HCT116 (cell line): ENCODE results near the gene MAP3K9. TPM values are rescaled to one million over a fixed set of nuclear protein-coding genes. Genes with fewer than 3 reads are reported as not detected.

Source experiments
- ATAC-seq: fragments of 200-7000 bp; cut with Tn5 transposase; 2 replicates; pipeline ENCODE4 v1.9.1; 2020; ENCODE audit warnings: mild to moderate bottlenecking, moderate library complexity
- BruUV-seq: library from RNA; stranded (reverse); fragments of 400-500 nt; replicated peaks from 2 replicates; lab custom pipeline; 2021; lab: Mats Ljungman, UMichigan
- CTCF ChIA-PET: fragments of 300-600 bp; sonication (Branson Sonifier 250); formaldehyde crosslinking; loops from one replicate; lab custom pipeline; 2021; ENCODE audit warnings: antibody characterized with exemption; lab: Charles Lee
- POLR2A ChIA-PET: fragments of 300-600, 350-600 bp; sonication (Branson Sonifier 250); formaldehyde crosslinking; loops from one replicate; lab custom pipeline; 2021; ENCODE audit warnings: antibody characterized with exemption; lab: Charles Lee
- RAD21 ChIA-PET, 2 experiments: fragments of 300-600 bp; sonication (Branson Sonifier 250); formaldehyde crosslinking; loops; one replicate each; lab custom pipeline; 2023; ENCODE audit warnings: low total read pairs in 2 of 2; ENCODE audit not compliant: uncharacterized antibody in 2 of 2, unreplicated experiment in 2 of 2, low non-redundant PET in 1 of 2; lab: Charles Lee
- DNase-seq: peaks from one replicate; pipeline ENCODE4 v3.0.0-alpha.2; 2010; ENCODE audit warnings: low read depth, low spot score
- H2AFZ ChIP-seq: fragments of 200-600 bp; shearing (Covaris generic), sonication (generic); 2 replicates; pipeline ENCODE4 v1.6.1; 2017; ENCODE audit warnings: low read depth, mixed run types, mixed read lengths, antibody characterized with exemption, low read length; ENCODE audit not compliant: poor library complexity, severe bottlenecking
- H3K27ac ChIP-seq: 2 replicates; pipeline ENCODE4 v1.5.1; 2012; ENCODE audit warnings: low read depth, low read length
- H3K27me3 ChIP-seq: fragments of 200-600 bp; sonication (generic); 2 replicates; pipeline ENCODE4 v1.6.1; 2016; ENCODE audit warnings: mixed run types, low read length, mixed read lengths; ENCODE audit not compliant: insufficient read depth
- H3K36me3 ChIP-seq, 2 experiments: fragments of 200-500 bp in 1 of 2; fragments of 200-600 bp in 1 of 2; sonication (Bioruptor generic) in 1 of 2; sonication (generic) in 1 of 2; 2 replicates each; pipeline versions ENCODE4 v1.5.1 to v1.6.1; 2014 to 2016; ENCODE audit warnings: low read length in 2 of 2, inconsistent platforms in 1 of 2, mixed read lengths in 1 of 2, mixed run types in 1 of 2; ENCODE audit not compliant: insufficient read depth in 2 of 2, control insufficient read depth in 1 of 2
- H3K4me1 ChIP-seq, 2 experiments: fragments of 200-600 bp in 1 of 2; sonication (generic) in 1 of 2; 2 replicates each; pipeline versions ENCODE4 v1.5.1 to v1.6.1; 2012 to 2017; ENCODE audit warnings: low read length in 2 of 2, inconsistent platforms in 1 of 2, mild to moderate bottlenecking in 1 of 2, mixed read lengths in 1 of 2, mixed run types in 1 of 2, moderate library complexity in 1 of 2; ENCODE audit not compliant: insufficient read depth in 2 of 2, control insufficient read depth in 1 of 2
- H3K4me2 ChIP-seq: fragments of 200-600 bp; sonication (generic); 2 replicates; pipeline ENCODE4 v1.6.1; 2017; ENCODE audit warnings: mixed run types, low read length, mixed read lengths
- H3K4me3 ChIP-seq, 2 experiments: fragments of 200-600 bp in 1 of 2; sonication (generic) in 1 of 2; replicated peaks in 1 of 2; 2 replicates each; pipeline ENCODE4 v1.5.1; 2011 to 2016; ENCODE audit warnings: low read length in 2 of 2, control low read depth in 1 of 2, low read depth in 1 of 2, mild to moderate bottlenecking in 1 of 2, mixed read lengths in 1 of 2, mixed run types in 1 of 2
- H3K79me2 ChIP-seq: fragments of 200-600 bp; sonication (generic); 2 replicates; pipeline ENCODE4 v1.6.1; 2017; ENCODE audit warnings: mild to moderate bottlenecking, mixed run types, low read length, moderate library complexity, mixed read lengths; ENCODE audit not compliant: insufficient read depth
- H3K9ac ChIP-seq: fragments of 200-600 bp; sonication (generic); 2 replicates; pipeline ENCODE4 v1.6.1; 2016; ENCODE audit warnings: low read length, mixed read lengths
- H3K9me2 ChIP-seq: fragments of 200-600 bp; sonication (generic), shearing (Covaris generic); 2 replicates; pipeline ENCODE4 v1.6.1; 2017; ENCODE audit warnings: mixed run types, mild to moderate bottlenecking, moderate library complexity; ENCODE audit not compliant: insufficient read depth
- H3K9me3 ChIP-seq, 2 experiments: fragments of 200-500 bp in 1 of 2; fragments of 200-600 bp in 1 of 2; sonication (Bioruptor generic) in 1 of 2; sonication (generic) in 1 of 2; 2 replicates each; pipeline ENCODE4 v1.6.1; 2014 to 2017; ENCODE audit warnings: low read length in 2 of 2, mixed read lengths in 2 of 2, inconsistent platforms in 1 of 2, low read depth in 1 of 2, mild to moderate bottlenecking in 1 of 2, mixed run types in 1 of 2, moderate library complexity in 1 of 2; ENCODE audit not compliant: control insufficient read depth in 1 of 2, insufficient read depth in 1 of 2
- H4K20me1 ChIP-seq: fragments of 200-600 bp; sonication (generic), shearing (Covaris generic); 2 replicates; pipeline ENCODE4 v1.6.1; 2017; ENCODE audit warnings: mixed run types, mild to moderate bottlenecking, moderate library complexity; ENCODE audit not compliant: insufficient read depth
- CEBPB ChIP-seq: IDR thresholded peaks from 2 replicates; pipeline ENCODE4 v1.6.1; 2012; ENCODE audit warnings: low read depth
- EZH2 ChIP-seq: fragments of 200-600 bp; sonication (generic); IDR thresholded peaks from 2 replicates; pipeline ENCODE4 v1.6.1; 2017; ENCODE audit warnings: antibody characterized with exemption, mixed run types
- EZH2phosphoT487 ChIP-seq: fragments of 200-600 bp; IDR thresholded peaks from 2 replicates; pipeline ENCODE4 v1.6.1; 2018; ENCODE audit warnings: antibody characterized with exemption, borderline replicate concordance
- FOSL1 ChIP-seq: IDR thresholded peaks from 2 replicates; pipeline ENCODE4 v1.6.1; 2012; ENCODE audit warnings: low read depth
- SIN3A ChIP-seq: IDR thresholded peaks from 2 replicates; pipeline ENCODE4 v1.6.1; 2012; ENCODE audit warnings: low read depth
- SP1 ChIP-seq: IDR thresholded peaks from 2 replicates; pipeline ENCODE4 v1.6.1; 2012; ENCODE audit warnings: low read depth
- SRF ChIP-seq: IDR thresholded peaks from 2 replicates; pipeline ENCODE4 v1.6.1; 2012; ENCODE audit warnings: low read depth
- ZFX ChIP-seq: fragments of 450-650 bp; IDR thresholded peaks from 2 replicates; pipeline ENCODE4 v1.6.1; 2017
- ZNF274 ChIP-seq: fragments of 200-500 bp; sonication (Bioruptor generic); IDR thresholded peaks from 2 replicates; pipeline ENCODE4 v1.6.1; 2014; ENCODE audit warnings: mild to moderate bottlenecking, low read depth, low read length, inconsistent platforms
- intact Hi-C: fragments of 100-400 bp; cut with micrococcal nuclease; formaldehyde crosslinking; loops from 2 replicates; pipeline ENCODE4 v1.10.0; 2022
- total RNA-seq: library from RNA; stranded (reverse); gene quantifications from one replicate; pipeline ENCODE4 v1.2.1, GENCODE V29; 2021; ENCODE audit not compliant: unreplicated experiment
- TF ChIP-seq, protein P1 (sequence below), 3 experiments: fragments of 200-600 bp in 1 of 3; sonication (generic) in 1 of 3; IDR thresholded peaks in 2 of 3; conservative IDR thresholded peaks in 1 of 3; 2 replicates each; pipeline ENCODE4 v1.5.1; 2012 to 2017; ENCODE audit warnings: low read depth in 2 of 3, low read length in 2 of 3, antibody characterized with exemption in 1 of 3, borderline replicate concordance in 1 of 3, control low read depth in 1 of 3, mild to moderate bottlenecking in 1 of 3, mixed read lengths in 1 of 3, mixed run types in 1 of 3, moderate library complexity in 1 of 3; ENCODE audit not compliant: insufficient read depth in 1 of 3
- TF ChIP-seq, protein P2 (sequence below): IDR thresholded peaks from 2 replicates; pipeline ENCODE4 v1.6.1; 2011; ENCODE audit warnings: mild to moderate bottlenecking, low read length, moderate library complexity; ENCODE audit not compliant: insufficient replicate concordance; ENCODE audit errors: extremely low read depth
- TF ChIP-seq, protein P3 (sequence below): IDR thresholded peaks from 2 replicates; pipeline ENCODE4 v1.6.1; 2012
- TF ChIP-seq, protein P4 (sequence below): IDR thresholded peaks from 2 replicates; pipeline ENCODE4 v1.6.1; 2012; ENCODE audit warnings: low read depth

Gene MAP3K9
- total RNA-seq, 1 experiment from 2014 or later, result 11.7 TPM

DNA sequence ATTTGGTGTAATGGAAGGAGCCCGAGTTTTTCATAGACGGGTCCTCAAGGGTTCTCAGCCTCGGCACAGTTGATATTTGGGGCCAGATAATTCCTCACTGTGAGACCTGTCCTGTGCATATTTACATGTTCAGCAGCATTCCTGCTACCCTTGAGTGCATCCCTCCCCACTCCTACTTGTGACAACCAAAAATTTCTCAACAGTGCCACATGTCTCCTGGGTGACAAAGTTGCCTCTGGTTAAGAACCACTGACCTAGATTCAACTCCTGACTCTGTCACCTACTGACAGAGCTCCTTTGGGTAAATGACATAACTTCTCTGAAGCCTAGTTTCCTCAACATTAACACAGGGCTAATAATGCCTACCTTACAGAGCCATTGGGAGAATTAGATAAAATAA is 107.2 kb downstream of the MAP3K9 start (continued):
- TF ChIP-seq, protein P1, sequence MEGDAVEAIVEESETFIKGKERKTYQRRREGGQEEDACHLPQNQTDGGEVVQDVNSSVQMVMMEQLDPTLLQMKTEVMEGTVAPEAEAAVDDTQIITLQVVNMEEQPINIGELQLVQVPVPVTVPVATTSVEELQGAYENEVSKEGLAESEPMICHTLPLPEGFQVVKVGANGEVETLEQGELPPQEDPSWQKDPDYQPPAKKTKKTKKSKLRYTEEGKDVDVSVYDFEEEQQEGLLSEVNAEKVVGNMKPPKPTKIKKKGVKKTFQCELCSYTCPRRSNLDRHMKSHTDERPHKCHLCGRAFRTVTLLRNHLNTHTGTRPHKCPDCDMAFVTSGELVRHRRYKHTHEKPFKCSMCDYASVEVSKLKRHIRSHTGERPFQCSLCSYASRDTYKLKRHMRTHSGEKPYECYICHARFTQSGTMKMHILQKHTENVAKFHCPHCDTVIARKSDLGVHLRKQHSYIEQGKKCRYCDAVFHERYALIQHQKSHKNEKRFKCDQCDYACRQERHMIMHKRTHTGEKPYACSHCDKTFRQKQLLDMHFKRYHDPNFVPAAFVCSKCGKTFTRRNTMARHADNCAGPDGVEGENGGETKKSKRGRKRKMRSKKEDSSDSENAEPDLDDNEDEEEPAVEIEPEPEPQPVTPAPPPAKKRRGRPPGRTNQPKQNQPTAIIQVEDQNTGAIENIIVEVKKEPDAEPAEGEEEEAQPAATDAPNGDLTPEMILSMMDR (IDR thresholded peaks at IDR 0.05 in 2 of 3, conservative IDR thresholded peaks at IDR 0.05 in 1 of 3; ENCODE audit: borderline replicate concordance in 1 of 3, insufficient read depth in 1 of 3, low read depth in 2 of 3, low read length in 2 of 3), result no peak
- TF ChIP-seq SRF, result no peak
- no peak for TF ChIP-seq SIN3A
- no peak for TF ChIP-seq FOSL1
- TF ChIP-seq, protein P2, sequence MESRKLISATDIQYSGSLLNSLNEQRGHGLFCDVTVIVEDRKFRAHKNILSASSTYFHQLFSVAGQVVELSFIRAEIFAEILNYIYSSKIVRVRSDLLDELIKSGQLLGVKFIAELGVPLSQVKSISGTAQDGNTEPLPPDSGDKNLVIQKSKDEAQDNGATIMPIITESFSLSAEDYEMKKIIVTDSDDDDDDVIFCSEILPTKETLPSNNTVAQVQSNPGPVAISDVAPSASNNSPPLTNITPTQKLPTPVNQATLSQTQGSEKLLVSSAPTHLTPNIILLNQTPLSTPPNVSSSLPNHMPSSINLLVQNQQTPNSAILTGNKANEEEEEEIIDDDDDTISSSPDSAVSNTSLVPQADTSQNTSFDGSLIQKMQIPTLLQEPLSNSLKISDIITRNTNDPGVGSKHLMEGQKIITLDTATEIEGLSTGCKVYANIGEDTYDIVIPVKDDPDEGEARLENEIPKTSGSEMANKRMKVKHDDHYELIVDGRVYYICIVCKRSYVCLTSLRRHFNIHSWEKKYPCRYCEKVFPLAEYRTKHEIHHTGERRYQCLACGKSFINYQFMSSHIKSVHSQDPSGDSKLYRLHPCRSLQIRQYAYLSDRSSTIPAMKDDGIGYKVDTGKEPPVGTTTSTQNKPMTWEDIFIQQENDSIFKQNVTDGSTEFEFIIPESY, result no peak

DNA sequence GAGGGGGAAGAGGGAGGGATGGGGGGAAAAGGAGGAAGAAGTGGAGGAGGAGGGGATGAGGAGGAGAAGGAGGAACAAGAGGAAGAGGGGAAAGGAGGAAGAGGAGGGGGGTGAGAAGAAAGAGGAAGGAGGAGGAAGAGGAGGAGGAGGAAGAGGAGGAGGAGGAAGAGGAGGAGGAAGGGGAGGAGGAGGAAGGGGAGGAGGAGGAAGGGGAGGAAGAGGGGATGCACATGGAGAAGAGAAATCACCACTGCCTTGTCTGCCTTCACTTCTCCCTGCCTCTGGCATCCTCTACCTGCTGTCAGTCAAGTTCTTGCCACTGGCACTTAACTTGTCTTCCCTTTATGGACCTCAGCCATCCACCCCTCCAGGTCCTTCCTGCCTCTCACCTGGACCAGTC is 107.7 kb downstream of the MAP3K9 start:
- ATAC-seq (no peak), DNase-seq (no peak)
- H3K27ac ChIP-seq, result no peak overlapping the region
- no peaks in the 10 kb centered on the region for H3K79me2 ChIP-seq
- BruUV-seq, result no TSS peak
- H3K27me3 ChIP-seq, result no peaks in the 10 kb centered on the region
- intact Hi-C loops, result no loop called here
- H2AFZ ChIP-seq, result no peak overlapping the region
- POLR2A ChIA-PET, result no interaction called here
- no peaks in the 10 kb centered on the region for H4K20me1 ChIP-seq
- no peak overlapping the region for H3K4me2 ChIP-seq
- no peak overlapping the region for H3K4me3 ChIP-seq
- no peaks in the 10 kb centered on the region for H3K36me3 ChIP-seq
- CTCF ChIA-PET, result no interaction called here
- RAD21 ChIA-PET, result no interaction called here
- H3K9me2 ChIP-seq, result no peaks in the 10 kb centered on the region
- no peak overlapping the region for H3K9ac ChIP-seq
- peaks cover 4 to 28% of the 10 kb centered on the region in 2 experiments for H3K4me1 ChIP-seq
- TF ChIP-seq, protein P3, sequence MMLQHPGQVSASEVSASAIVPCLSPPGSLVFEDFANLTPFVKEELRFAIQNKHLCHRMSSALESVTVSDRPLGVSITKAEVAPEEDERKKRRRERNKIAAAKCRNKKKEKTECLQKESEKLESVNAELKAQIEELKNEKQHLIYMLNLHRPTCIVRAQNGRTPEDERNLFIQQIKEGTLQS, result no peak
- TF ChIP-seq, protein P2, result no peak
- TF ChIP-seq SP1 (no peak), ZFX (no peak), SIN3A (no peak), EZH2phosphoT487 (no peak), CEBPB (no peak), SRF (no peak), EZH2 (no peak), ZNF274 (no peak)
- TF ChIP-seq, protein P4, sequence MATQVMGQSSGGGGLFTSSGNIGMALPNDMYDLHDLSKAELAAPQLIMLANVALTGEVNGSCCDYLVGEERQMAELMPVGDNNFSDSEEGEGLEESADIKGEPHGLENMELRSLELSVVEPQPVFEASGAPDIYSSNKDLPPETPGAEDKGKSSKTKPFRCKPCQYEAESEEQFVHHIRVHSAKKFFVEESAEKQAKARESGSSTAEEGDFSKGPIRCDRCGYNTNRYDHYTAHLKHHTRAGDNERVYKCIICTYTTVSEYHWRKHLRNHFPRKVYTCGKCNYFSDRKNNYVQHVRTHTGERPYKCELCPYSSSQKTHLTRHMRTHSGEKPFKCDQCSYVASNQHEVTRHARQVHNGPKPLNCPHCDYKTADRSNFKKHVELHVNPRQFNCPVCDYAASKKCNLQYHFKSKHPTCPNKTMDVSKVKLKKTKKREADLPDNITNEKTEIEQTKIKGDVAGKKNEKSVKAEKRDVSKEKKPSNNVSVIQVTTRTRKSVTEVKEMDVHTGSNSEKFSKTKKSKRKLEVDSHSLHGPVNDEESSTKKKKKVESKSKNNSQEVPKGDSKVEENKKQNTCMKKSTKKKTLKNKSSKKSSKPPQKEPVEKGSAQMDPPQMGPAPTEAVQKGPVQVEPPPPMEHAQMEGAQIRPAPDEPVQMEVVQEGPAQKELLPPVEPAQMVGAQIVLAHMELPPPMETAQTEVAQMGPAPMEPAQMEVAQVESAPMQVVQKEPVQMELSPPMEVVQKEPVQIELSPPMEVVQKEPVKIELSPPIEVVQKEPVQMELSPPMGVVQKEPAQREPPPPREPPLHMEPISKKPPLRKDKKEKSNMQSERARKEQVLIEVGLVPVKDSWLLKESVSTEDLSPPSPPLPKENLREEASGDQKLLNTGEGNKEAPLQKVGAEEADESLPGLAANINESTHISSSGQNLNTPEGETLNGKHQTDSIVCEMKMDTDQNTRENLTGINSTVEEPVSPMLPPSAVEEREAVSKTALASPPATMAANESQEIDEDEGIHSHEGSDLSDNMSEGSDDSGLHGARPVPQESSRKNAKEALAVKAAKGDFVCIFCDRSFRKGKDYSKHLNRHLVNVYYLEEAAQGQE, result no peak
- no peaks in the 10 kb centered on the region for H3K9me3 ChIP-seq
